IPS-18c (cell line): Measurements from ENCODE around the gene CST11.
A peak's percentile ranks its signal among the peaks of the same experiment; 100 is the strongest.

Experiments used
- H3K4me3 ChIP-seq: 2 replicates; pipeline ENCODE4 v1.7.0; 2013; ENCODE audit warnings: low read depth, mild to moderate bottlenecking, low read length, moderate library complexity; ENCODE audit not compliant: insufficient read depth
- H3K9me3 ChIP-seq: one replicate; pipeline ENCODE4 v1.6.1; 2013; ENCODE audit warnings: mild to moderate bottlenecking, low read length, moderate library complexity; ENCODE audit not compliant: control insufficient read depth, insufficient read depth

Gene CST11

GRCh38 chr20:23437126-23437899 lies 15.4 kb downstream of the CST11 start:
- no peak overlapping the region for H3K4me3 ChIP-seq
- no peaks in the 10 kb centered on the region for H3K9me3 ChIP-seq

GRCh38 chr20:23436681-23437080 lies 16.0 kb downstream of the CST11 start:
- Histone ChIP-seq H3K4me3 (no peak overlapping the region), H3K9me3 (no peaks in the 10 kb centered on the region)

GRCh38 chr20:23435626-23436539 lies 16.8 kb downstream of the CST11 start:
- H3K9me3 ChIP-seq, result no peaks in the 10 kb centered on the region

GRCh38 chr20:23434521-23435313 lies 18.0 kb downstream of the CST11 start:
- Histone ChIP-seq H3K4me3 (no peak overlapping the region), H3K9me3 (no peaks in the 10 kb centered on the region)

More at GRCh38 chr20:23435626-23436539, 16.8 kb downstream of the CST11 start:
- no peak overlapping the region for H3K4me3 ChIP-seq

- Histone ChIP-seq H3K4me3 (no peak overlapping the region), H3K9me3 (no peaks in the 10 kb centered on the region)
Measured at GRCh38 chr20:23433628-23434027, 19.0 kb downstream of the CST11 start.

- H3K4me3 ChIP-seq, result no peak overlapping the region
- no peaks in the 10 kb centered on the region for H3K9me3 ChIP-seq
Measured at GRCh38 chr20:23425129-23425528, 27.5 kb downstream of the CST11 start.

GRCh38 chr20:23420943-23421931 lies 31.4 kb downstream of the CST11 start, which contains the start of gene NAPB:
Gene NAPB, minus strand, starts transcription at chr20:23421488. Its CDS starts 86 bp downstream, at chr20:23421402.
- Histone ChIP-seq H3K4me3 (peak within 1 kb of the TSS; percentile 86), H3K9me3 (no peaks in the 10 kb centered on the region)

GRCh38 chr20:23419995-23420901 lies 32.4 kb downstream of the CST11 start:
- Histone ChIP-seq H3K4me3 (peak overlapping the region; percentile 86), H3K9me3 (no peaks in the 10 kb centered on the region)

GRCh38 chr20:23419657-23419994 lies 33.0 kb downstream of the CST11 start:
- peak overlapping the region; percentile 86 for H3K4me3 ChIP-seq
- no peaks in the 10 kb centered on the region for H3K9me3 ChIP-seq

- H3K4me3 ChIP-seq, result no peak overlapping the region
- H3K9me3 ChIP-seq, result no peaks in the 10 kb centered on the region
Measured at GRCh38 chr20:23417861-23418260, 34.8 kb downstream of the CST11 start.

- no peak overlapping the region for H3K4me3 ChIP-seq
- no peaks in the 10 kb centered on the region for H3K9me3 ChIP-seq
Measured at GRCh38 chr20:23415959-23416583, 36.6 kb downstream of the CST11 start.

- H3K9me3 ChIP-seq, result no peaks in the 10 kb centered on the region
- H3K4me3 ChIP-seq, result no peak overlapping the region
Measured at GRCh38 chr20:23415555-23415954, 37.1 kb downstream of the CST11 start.

- Histone ChIP-seq H3K4me3 (no peak overlapping the region), H3K9me3 (no peaks in the 10 kb centered on the region)
Measured at GRCh38 chr20:23414526-23415188, 38.0 kb downstream of the CST11 start.

- H3K9me3 ChIP-seq, result no peaks in the 10 kb centered on the region
- no peak overlapping the region for H3K4me3 ChIP-seq
Measured at GRCh38 chr20:23413862-23414422, 38.7 kb downstream of the CST11 start.
